ENCODE measurements around the gene SMU1. TPM values are rescaled to one million over a fixed set of nuclear protein-coding genes. Genes with fewer than 3 reads are reported as not detected.

The SMU1 gene
- total RNA-seq, 1 donor from 2014 or later: 20.5 TPM

DNA sequence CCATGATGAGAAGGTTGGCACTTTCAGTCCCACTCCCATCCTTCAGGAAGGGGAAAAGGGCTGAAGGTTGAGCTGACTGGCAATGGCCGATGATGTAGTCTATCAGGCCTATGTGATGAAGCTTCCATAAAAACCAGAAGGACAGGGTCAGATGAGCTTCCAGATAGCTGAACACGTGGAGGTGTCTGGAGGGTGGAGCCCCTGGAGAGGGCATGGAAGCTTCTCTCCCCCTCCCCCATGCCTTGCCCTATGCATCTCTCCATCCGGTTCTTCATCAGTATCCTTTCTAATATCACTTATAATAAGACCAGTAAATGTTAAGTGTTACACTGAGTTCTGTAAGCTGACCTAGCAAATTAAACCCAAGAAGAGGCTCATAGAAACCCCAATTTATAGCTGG lies 32.6 kb upstream of the SMU1 start:
- ATAC-seq: peak in 1 of 2 donors; percentile 3
- H3K36me3 ChIP-seq: peaks cover 49% of the 10 kb centered on the region

GRCh38 chr9:33108472-33108871 lies 32.0 kb upstream of the SMU1 start:
- Histone ChIP-seq H3K36me3 (peaks cover 43% of the 10 kb centered on the region), H3K4me1 (peaks cover 21% of the 10 kb centered on the region), H3K9me3 (no peaks in the 10 kb centered on the region), H3K4me3 (no peak overlapping the region), H3K27ac (no peak overlapping the region), H3K27me3 (ENCODE audit: low read depth) (no peaks in the 10 kb centered on the region)
- TF ChIP-seq, protein P1, sequence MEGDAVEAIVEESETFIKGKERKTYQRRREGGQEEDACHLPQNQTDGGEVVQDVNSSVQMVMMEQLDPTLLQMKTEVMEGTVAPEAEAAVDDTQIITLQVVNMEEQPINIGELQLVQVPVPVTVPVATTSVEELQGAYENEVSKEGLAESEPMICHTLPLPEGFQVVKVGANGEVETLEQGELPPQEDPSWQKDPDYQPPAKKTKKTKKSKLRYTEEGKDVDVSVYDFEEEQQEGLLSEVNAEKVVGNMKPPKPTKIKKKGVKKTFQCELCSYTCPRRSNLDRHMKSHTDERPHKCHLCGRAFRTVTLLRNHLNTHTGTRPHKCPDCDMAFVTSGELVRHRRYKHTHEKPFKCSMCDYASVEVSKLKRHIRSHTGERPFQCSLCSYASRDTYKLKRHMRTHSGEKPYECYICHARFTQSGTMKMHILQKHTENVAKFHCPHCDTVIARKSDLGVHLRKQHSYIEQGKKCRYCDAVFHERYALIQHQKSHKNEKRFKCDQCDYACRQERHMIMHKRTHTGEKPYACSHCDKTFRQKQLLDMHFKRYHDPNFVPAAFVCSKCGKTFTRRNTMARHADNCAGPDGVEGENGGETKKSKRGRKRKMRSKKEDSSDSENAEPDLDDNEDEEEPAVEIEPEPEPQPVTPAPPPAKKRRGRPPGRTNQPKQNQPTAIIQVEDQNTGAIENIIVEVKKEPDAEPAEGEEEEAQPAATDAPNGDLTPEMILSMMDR (IDR thresholded peaks at IDR 0.05): no peak
- intact Hi-C loops (cut with DNase I): no loop called here
- ATAC-seq: no peak
- no peak for DNase-seq

More for the DNA sequence above, 32.6 kb upstream of the SMU1 start:
- H3K27ac ChIP-seq: no peak overlapping the region
- no peak overlapping the region for H3K4me3 ChIP-seq
- DNase-seq: no peak
- no peaks in the 10 kb centered on the region for H3K27me3 ChIP-seq (ENCODE audit: low read depth)
- H3K4me1 ChIP-seq: peaks cover 21% of the 10 kb centered on the region
- TF ChIP-seq, protein P1 (IDR thresholded peaks at IDR 0.05): no peak
- no peaks in the 10 kb centered on the region for H3K9me3 ChIP-seq
- intact Hi-C loops (cut with DNase I): no loop called here

DNA sequence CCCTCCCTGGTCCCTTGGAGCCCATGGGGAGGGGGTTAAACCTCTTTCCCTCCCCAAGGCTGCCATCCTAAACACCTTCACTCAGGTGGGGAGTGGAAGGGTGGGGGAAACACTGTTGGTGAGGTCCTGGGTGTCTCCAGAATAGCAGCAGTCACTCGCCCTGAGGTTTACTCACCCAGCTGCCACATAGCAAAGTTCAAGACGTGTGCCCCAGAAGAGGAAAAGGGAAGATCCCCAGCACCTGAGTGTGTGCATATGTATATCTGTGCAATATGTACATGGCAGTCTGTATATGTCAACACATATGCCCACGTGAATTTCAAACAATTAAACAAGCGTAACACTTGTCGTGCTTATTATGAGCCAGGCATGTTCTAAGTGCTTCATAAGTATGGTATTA lies 31.3 kb upstream of the SMU1 start:
- peaks cover 21% of the 10 kb centered on the region for H3K4me1 ChIP-seq
- DNase-seq (no peak), ATAC-seq (peak in 1 of 2 donors; percentile 3)
- peak overlapping the region; percentile 70 for H3K27ac ChIP-seq
- peaks cover 36% of the 10 kb centered on the region for H3K36me3 ChIP-seq
- no peaks in the 10 kb centered on the region for H3K9me3 ChIP-seq
- no peak overlapping the region for H3K4me3 ChIP-seq
- H3K27me3 ChIP-seq (ENCODE audit: low read depth): no peaks in the 10 kb centered on the region
- intact Hi-C loops (cut with DNase I): no loop called here
- TF ChIP-seq, protein P1 (IDR thresholded peaks at IDR 0.05): no peak

DNA sequence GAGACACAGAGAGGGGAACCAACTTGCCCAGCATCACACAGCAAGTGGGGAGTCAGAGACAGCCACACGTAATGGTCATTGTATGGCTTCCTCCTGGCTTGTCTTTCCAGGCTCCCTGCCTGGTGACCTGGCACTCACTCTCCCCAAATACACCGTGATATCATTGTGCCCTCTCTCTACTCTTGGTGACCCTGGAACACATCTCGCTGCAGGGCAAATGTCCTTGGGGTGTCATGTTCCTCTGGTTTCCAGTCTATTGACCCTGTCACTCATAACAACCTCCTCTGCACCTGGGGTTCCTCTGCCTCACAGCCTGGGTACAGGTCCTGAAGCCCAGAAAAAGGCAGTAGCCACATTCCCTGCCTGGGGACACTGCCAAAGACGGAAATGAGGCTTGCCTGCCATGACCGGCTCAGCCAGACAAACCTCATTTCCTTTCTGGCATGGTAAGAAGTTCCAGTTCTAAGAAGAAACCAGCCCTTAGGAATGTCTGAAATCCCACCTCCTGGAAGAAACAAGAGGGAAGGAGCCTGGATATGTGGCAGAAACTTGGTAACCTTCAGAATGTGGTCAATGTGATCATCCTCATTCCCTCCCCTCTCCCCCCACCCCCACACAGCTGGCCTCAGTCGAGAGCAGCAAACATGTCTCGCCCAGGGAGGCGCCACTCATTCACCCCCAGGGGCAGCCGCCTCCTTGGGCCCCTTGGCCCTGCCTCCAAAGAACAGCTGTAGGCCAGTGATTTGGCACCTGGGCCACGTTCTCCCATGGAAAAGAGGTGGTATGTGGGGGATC lies 30.6 kb upstream of the SMU1 start:
- Histone ChIP-seq H3K27ac (peak overlapping the region; percentile 70), H3K9me3 (no peaks in the 10 kb centered on the region), H3K4me3 (no peak overlapping the region), H3K36me3 (peaks cover 28% of the 10 kb centered on the region), H3K27me3 (ENCODE audit: low read depth) (no peaks in the 10 kb centered on the region), H3K4me1 (peaks cover 21% of the 10 kb centered on the region)
- DNase-seq: no peak
- ATAC-seq: peak; percentile 28 to 45
- TF ChIP-seq, protein P1 (IDR thresholded peaks at IDR 0.05): no peak
- intact Hi-C loops (cut with DNase I): no loop called here

DNA sequence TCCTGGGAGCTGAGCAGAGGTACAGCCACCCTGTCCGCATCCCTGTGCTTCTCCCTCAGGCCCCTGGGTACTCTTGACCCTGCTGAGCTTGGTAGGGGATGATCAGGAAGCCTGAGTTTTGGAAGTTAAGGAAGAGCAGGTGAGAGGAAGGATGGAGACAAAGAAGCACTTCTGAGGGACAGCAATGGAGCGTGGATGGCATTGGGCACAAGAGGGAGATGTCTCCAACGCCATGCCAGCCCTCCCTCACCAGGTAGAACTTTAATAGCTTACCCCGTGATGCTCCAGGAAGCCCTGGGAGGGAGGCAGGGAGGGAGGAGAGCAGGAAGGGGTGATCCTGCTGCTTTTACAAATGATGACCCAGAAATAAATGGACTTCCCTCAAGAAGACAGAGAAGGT lies 29.9 kb upstream of the SMU1 start:
- Histone ChIP-seq H3K4me3 (no peak overlapping the region), H3K4me1 (peaks cover 21% of the 10 kb centered on the region), H3K9me3 (no peaks in the 10 kb centered on the region), H3K36me3 (peaks cover 22% of the 10 kb centered on the region), H3K27me3 (ENCODE audit: low read depth) (no peaks in the 10 kb centered on the region), H3K27ac (peak overlapping the region; percentile 70)
- TF ChIP-seq, protein P1 (IDR thresholded peaks at IDR 0.05): no peak
- ATAC-seq: no peak
- no peak for DNase-seq
- intact Hi-C loops (cut with DNase I): no loop called here
